Erythroblast (primary cell): Measurements from ENCODE around the gene DDI1.

ENCODE experiments used
- DNase-seq, 2 experiments: peaks; one replicate each; lab custom pipeline; 2025; lab: John Stamatoyannopoulos, UW
- GATA1 ChIP-seq: IDR thresholded peaks from 2 replicates; pipeline ENCODE4 v1.6.1; 2011; ENCODE audit warnings: low read depth, mild to moderate bottlenecking, control low read depth, low read length, moderate library complexity
- POLR2A ChIP-seq: IDR thresholded peaks from 2 replicates; pipeline ENCODE4 v1.6.1; 2011; ENCODE audit warnings: mild to moderate bottlenecking, low read length

Gene DDI1

GRCh38 chr11:104051778-104052177, 15.3 kb downstream of the DDI1 start:
- DNase-seq: no peak
- no peak for TF ChIP-seq POLR2A
- TF ChIP-seq GATA1: no peak

- no peak for DNase-seq
- TF ChIP-seq POLR2A (no peak), GATA1 (no peak)
Measured at GRCh38 chr11:104053743-104054478, 17.5 kb downstream of the DDI1 start.

GRCh38 chr11:104054911-104055529, 18.6 kb downstream of the DDI1 start:
- TF ChIP-seq GATA1 (no peak), POLR2A (no peak)
- no peak for DNase-seq

GRCh38 chr11:104055596-104055995, 19.2 kb downstream of the DDI1 start:
- no peak for DNase-seq
- TF ChIP-seq POLR2A: no peak
- TF ChIP-seq GATA1: no peak

- no peak for TF ChIP-seq GATA1
- no peak for TF ChIP-seq POLR2A
- DNase-seq: no peak
Measured at GRCh38 chr11:104057908-104058307, 21.5 kb downstream of the DDI1 start.

GRCh38 chr11:104058680-104059079, 22.2 kb downstream of the DDI1 start:
- TF ChIP-seq GATA1: no peak

GRCh38 chr11:104060004-104060794, 23.8 kb downstream of the DDI1 start:
- TF ChIP-seq GATA1 (no peak), POLR2A (no peak)
- DNase-seq: no peak

More at GRCh38 chr11:104058680-104059079, 22.2 kb downstream of the DDI1 start:
- DNase-seq: no peak

GRCh38 chr11:104060820-104061219, 24.4 kb downstream of the DDI1 start:
- no peak for DNase-seq
- no peak for TF ChIP-seq GATA1
- no peak for TF ChIP-seq POLR2A

GRCh38 chr11:104061853-104062521, 25.5 kb downstream of the DDI1 start:
- TF ChIP-seq GATA1 (no peak), POLR2A (no peak)

GRCh38 chr11:104064034-104064630, 27.7 kb downstream of the DDI1 start:
- no peak for TF ChIP-seq GATA1
- TF ChIP-seq POLR2A: no peak
- no peak for DNase-seq

More at GRCh38 chr11:104061853-104062521, 25.5 kb downstream of the DDI1 start:
- no peak for DNase-seq

GRCh38 chr11:104067534-104067933, 31.1 kb downstream of the DDI1 start:
- DNase-seq: no peak
- TF ChIP-seq POLR2A (no peak), GATA1 (no peak)

- TF ChIP-seq POLR2A (no peak), GATA1 (no peak)
Measured at GRCh38 chr11:104073950-104074705, 37.7 kb downstream of the DDI1 start.

GRCh38 chr11:104075091-104075490, 38.7 kb downstream of the DDI1 start:
- TF ChIP-seq GATA1 (no peak), POLR2A (no peak)
- no peak for DNase-seq

More at GRCh38 chr11:104073950-104074705, 37.7 kb downstream of the DDI1 start:
- peak in 1 of 2 experiments; percentile 6 for DNase-seq
